HFFc6 (cell line): ENCODE results near the gene RADIL. TPM values are rescaled to one million over a fixed set of nuclear protein-coding genes. Genes with fewer than 3 reads are reported as not detected.

ENCODE experiments used
- DNase-seq: peaks from one replicate; pipeline ENCODE4 v3.0.0-alpha.2; 2018
- H3K27ac Mint-ChIP-seq: 2 replicates; pipeline ENCODE4 v1.8.0; 2020; ENCODE audit warnings: mild to moderate bottlenecking, mixed read lengths
- H3K27me3 Mint-ChIP-seq: 2 replicates; pipeline ENCODE4 v1.8.0; 2021; ENCODE audit warnings: mild to moderate bottlenecking, moderate library complexity, mixed read lengths; ENCODE audit not compliant: insufficient read depth
- H3K36me3 Mint-ChIP-seq: 2 replicates; pipeline ENCODE4 v1.8.0; 2021; ENCODE audit warnings: low read depth, mixed read lengths
- H3K4me1 Mint-ChIP-seq: 2 replicates; pipeline ENCODE4 v1.8.0; 2020; ENCODE audit warnings: low read depth, mixed read lengths
- H3K4me3 Mint-ChIP-seq: 2 replicates; pipeline ENCODE4 v1.8.0; 2020; ENCODE audit warnings: mild to moderate bottlenecking, moderate library complexity, mixed read lengths
- H3K9me3 Mint-ChIP-seq: 2 replicates; pipeline ENCODE4 v1.8.0; 2020; ENCODE audit warnings: mild to moderate bottlenecking, mixed read lengths
- total RNA-seq, 6 experiments: library from RNA; stranded (reverse); fragmentation: NEBNext Ultra II Directional; extraction: Animal tissue kit (Norgen Biotek cat#: 25700); gene quantifications; 2 replicates in 1 of 6; 3 replicates in 5 of 6; pipeline ENCODE4 v1.2.3, GENCODE V29; 2021
- TF ChIP-seq, protein P1 (sequence below): fragments of 200-600 bp; sonication (generic); IDR thresholded peaks from 2 replicates; pipeline ENCODE4 v1.5.0; 2021; ENCODE audit warnings: antibody characterized with exemption, mild to moderate bottlenecking

The RADIL gene
- total RNA-seq, 6 experiments from 2014 or later, result 0.09 to 0.43 (median 0.24) TPM

GRCh38 chr7:4784799-4785198 lies 98.7 kb downstream of the RADIL start:
- Mint-ChIP-seq H3K4me3 (no peak overlapping the region), H3K4me1 (no peaks in the 10 kb centered on the region), H3K9me3 (no peaks in the 10 kb centered on the region), H3K27ac (no peak overlapping the region), H3K27me3 (no peaks in the 10 kb centered on the region; the same call in 1 of the 2 replicates), H3K36me3 (peaks cover 7% of the 10 kb centered on the region; the same call in 1 of the 2 replicates)
- DNase-seq, result no peak
- TF ChIP-seq, protein P1, sequence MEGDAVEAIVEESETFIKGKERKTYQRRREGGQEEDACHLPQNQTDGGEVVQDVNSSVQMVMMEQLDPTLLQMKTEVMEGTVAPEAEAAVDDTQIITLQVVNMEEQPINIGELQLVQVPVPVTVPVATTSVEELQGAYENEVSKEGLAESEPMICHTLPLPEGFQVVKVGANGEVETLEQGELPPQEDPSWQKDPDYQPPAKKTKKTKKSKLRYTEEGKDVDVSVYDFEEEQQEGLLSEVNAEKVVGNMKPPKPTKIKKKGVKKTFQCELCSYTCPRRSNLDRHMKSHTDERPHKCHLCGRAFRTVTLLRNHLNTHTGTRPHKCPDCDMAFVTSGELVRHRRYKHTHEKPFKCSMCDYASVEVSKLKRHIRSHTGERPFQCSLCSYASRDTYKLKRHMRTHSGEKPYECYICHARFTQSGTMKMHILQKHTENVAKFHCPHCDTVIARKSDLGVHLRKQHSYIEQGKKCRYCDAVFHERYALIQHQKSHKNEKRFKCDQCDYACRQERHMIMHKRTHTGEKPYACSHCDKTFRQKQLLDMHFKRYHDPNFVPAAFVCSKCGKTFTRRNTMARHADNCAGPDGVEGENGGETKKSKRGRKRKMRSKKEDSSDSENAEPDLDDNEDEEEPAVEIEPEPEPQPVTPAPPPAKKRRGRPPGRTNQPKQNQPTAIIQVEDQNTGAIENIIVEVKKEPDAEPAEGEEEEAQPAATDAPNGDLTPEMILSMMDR, result no peak

DNA sequence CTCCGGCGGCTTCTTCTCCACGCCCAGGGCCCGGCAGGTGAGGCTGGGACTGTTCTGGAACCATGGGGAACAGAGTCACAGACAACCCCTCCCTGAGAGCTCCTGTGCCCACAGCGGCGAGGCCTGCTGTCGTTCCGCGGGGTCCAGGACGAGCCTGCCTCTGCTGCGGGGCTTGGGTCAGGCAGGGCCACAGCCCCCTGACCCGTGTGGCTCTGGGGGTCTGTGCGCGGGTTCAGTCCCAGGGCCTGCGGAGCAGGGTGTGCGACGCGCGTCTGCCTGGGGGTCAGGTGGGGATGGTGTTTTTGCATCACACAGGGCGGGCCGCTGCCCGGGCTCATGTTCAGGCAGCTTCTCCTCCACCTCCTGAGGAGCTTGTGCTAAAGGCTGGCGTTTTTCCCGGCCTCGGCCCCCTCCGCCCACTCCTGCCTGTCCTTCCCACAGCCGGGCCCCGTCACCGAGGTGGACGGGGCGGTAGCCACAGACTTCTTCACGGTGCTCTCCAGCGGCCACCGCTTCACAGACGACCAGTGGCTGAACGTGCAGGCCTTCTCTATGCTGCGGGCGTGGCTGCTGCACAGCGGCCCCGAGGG lies 99.7 kb downstream of the RADIL start:
- H3K9me3 Mint-ChIP-seq, result no peaks in the 10 kb centered on the region
- no peak for DNase-seq
- no peak overlapping the region for H3K27ac Mint-ChIP-seq
- no peaks in the 10 kb centered on the region for H3K4me1 Mint-ChIP-seq
- H3K27me3 Mint-ChIP-seq, result no peaks in the 10 kb centered on the region; the same call in 1 of the 2 replicates
- TF ChIP-seq, protein P1, result no peak
- H3K36me3 Mint-ChIP-seq, result peaks cover 7% of the 10 kb centered on the region; the same call in 1 of the 2 replicates
- no peak overlapping the region for H3K4me3 Mint-ChIP-seq

DNA sequence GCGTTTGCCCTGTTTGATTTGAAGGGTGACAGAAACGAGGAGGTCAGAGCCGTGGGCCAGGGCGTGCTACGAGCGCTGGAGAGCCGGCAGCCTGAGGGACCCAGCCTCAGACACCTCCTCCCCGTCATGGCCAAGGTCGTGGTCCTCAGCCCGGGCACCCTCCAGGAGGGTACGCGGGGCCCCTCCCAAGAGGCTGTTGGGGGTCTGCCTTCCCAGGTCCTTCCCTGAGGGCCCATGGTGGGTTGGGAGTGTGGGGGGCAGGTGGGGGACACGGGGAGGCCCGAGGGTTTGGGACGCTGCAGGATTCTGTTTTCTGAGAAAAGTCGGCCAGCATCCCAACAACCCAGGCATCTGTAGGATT lies 100.2 kb downstream of the RADIL start:
- TF ChIP-seq, protein P1, result no peak
- no peak overlapping the region for H3K27ac Mint-ChIP-seq
- H3K4me3 Mint-ChIP-seq, result no peak overlapping the region
- peaks cover 7% of the 10 kb centered on the region; the same call in 1 of the 2 replicates for H3K36me3 Mint-ChIP-seq
- no peak for DNase-seq
- no peaks in the 10 kb centered on the region for H3K9me3 Mint-ChIP-seq
- peaks cover 2% of the 10 kb centered on the region for H3K4me1 Mint-ChIP-seq
- no peaks in the 10 kb centered on the region; the same call in 1 of the 2 replicates for H3K27me3 Mint-ChIP-seq

DNA sequence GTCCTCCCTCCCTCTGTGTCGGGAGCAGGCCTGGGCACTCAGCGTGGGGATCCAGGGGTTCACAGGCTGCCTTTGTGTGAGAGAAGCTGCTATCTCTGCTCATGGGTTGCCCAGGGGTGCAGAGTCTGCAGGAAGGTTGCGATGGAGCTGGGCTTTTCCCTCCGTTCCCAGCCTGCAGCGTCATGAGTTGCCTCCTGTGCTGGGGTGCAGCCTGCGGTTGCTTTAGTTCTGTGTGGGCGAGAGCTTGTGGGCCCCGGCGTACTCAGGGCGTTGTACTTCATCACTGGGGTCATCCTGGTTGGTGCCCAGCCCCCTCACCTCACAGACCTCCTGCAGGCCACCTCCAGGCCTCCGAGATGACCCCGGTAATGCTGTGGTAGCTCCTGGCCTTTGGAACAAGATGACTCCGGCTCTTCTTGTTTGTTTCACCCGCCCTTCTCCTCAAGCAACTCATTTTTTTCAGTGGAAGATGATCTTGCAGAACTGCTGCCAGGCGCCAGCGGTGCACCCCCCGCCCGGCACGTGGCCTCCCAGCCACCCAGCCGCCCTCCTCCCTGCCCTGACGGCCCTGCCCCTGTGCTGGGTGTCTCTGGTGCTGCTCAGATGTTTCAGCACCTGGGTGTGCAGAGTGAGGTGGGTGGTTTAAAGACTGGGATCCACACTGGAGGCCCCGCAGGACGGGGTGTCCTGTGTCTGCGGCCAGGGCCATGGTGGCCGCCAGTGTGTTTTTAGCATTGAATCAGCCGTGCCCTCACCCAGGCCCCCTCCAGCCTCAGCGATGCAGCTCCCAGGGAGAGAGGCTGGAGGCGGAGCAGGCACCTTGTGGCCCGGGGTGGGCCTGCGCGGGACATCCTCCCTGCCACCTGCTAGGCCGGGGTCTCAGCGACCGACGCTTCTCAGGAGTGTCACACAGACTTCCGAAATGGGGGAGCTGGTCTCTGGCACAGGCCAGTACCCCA lies 100.9 kb downstream of the RADIL start:
- H3K4me3 Mint-ChIP-seq, result no peak overlapping the region
- no peaks in the 10 kb centered on the region for H3K9me3 Mint-ChIP-seq
- no peak overlapping the region for H3K27ac Mint-ChIP-seq
- peaks cover 7% of the 10 kb centered on the region; the same call in 1 of the 2 replicates for H3K36me3 Mint-ChIP-seq
- peaks cover under 1% of the 10 kb centered on the region for H3K27me3 Mint-ChIP-seq
- TF ChIP-seq, protein P1, result no peak
- no peak for DNase-seq
- peaks cover 8% of the 10 kb centered on the region for H3K4me1 Mint-ChIP-seq

DNA sequence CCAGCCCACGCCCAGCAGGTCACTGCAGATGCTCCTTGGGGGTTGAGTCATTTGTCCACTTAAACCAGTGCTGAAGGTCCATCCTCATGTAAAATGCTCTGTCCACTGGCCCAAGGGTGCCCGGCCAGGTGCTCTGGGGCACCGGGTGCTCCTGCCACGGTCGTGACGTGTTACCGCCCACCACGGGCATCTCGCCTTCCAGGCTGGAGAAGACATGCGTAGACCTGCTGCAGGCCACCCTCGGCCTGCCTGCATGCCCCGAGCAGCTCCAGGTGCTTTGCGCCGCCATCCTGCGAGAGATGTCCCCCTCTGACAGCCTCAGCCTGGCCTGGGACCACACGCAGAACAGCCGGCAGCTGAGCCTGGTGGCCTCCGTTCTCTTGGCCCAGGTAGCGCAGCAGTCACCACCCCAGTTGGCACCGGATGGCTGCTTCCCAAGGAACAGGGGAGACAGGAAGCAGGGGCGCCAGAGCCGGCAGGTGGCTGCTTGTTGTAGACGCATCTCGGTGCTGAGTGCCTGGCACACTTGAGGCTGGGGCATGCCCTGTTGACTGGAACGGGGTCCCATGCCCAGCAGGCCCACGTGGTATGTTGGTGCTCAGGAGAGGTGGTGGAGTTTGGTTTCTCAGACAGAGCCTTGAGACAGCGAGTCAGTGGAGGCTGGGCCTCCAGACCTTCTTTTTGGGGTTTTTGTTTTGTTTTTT lies 102.0 kb downstream of the RADIL start:
- TF ChIP-seq, protein P1, result no peak
- no peak for DNase-seq
- Mint-ChIP-seq H3K27me3 (peaks cover 1% of the 10 kb centered on the region), H3K4me3 (no peak overlapping the region), H3K27ac (no peak overlapping the region), H3K9me3 (no peaks in the 10 kb centered on the region), H3K36me3 (peaks cover 13% of the 10 kb centered on the region; the same call in 1 of the 2 replicates), H3K4me1 (peaks cover 15% of the 10 kb centered on the region)
